IMR-90 (cell line): ENCODE measurements around the gene KRT73. TPM values are rescaled to one million over a fixed set of nuclear protein-coding genes. Genes with fewer than 3 reads are reported as not detected.

Experiments used
- ATAC-seq: fragments of 200-7000 bp; cut with Tn5 transposase; 2 replicates; pipeline ENCODE4 v1.9.1; 2020; ENCODE audit warnings: low read depth, mild to moderate bottlenecking, moderate library complexity
- BruUV-seq: library from RNA; stranded (reverse); fragments of 400-500 nt; replicated peaks from 2 replicates; lab custom pipeline; 2021; lab: Mats Ljungman, UMichigan
- CTCF ChIA-PET: fragments of 300-600 bp; formaldehyde crosslinking; extraction: SDS; loops from one replicate; lab custom pipeline; 2021; ENCODE audit warnings: antibody characterized with exemption; lab: Yijun Ruan, JAX
- POLR2A ChIA-PET: fragments of 300-600 bp; sonication (Branson Sonifier 250); formaldehyde crosslinking; loops from one replicate; lab custom pipeline; 2022; ENCODE audit warnings: antibody characterized with exemption; ENCODE audit not compliant: unreplicated experiment; lab: Charles Lee
- DNase-seq: peaks from one replicate; pipeline ENCODE4 v3.0.0; 2013
- H2AFZ ChIP-seq: replicated peaks from 2 replicates; pipeline ENCODE3; 2013; ENCODE audit warnings: low read length, mild to moderate bottlenecking; ENCODE audit not compliant: poor library complexity
- H2AK5ac ChIP-seq: 2 replicates; pipeline ENCODE4 v1.6.1; 2013; ENCODE audit warnings: low read depth, low read length, inconsistent platforms
- H2AK9ac ChIP-seq: replicated peaks from 2 replicates; pipeline ENCODE3; 2013; ENCODE audit warnings: mild to moderate bottlenecking, low read depth, low read length, moderate library complexity; ENCODE audit not compliant: poor library complexity
- H2BK120ac ChIP-seq: 2 replicates; pipeline ENCODE4 v1.6.1; 2013; ENCODE audit warnings: low read depth, low read length, inconsistent platforms
- H2BK15ac ChIP-seq: 3 replicates; pipeline ENCODE4 v1.6.1; 2013; ENCODE audit warnings: low read depth, low read length, inconsistent platforms
- H2BK20ac ChIP-seq: 2 replicates; pipeline ENCODE4 v1.6.1; 2013; ENCODE audit warnings: low read depth, mild to moderate bottlenecking, inconsistent platforms, low read length, moderate library complexity
- H2BK5ac ChIP-seq: 2 replicates; pipeline ENCODE4 v1.6.1; 2013; ENCODE audit warnings: mild to moderate bottlenecking, low read depth, low read length, inconsistent platforms; ENCODE audit not compliant: poor library complexity, severe bottlenecking
- H3K14ac ChIP-seq: replicated peaks from 2 replicates; pipeline ENCODE4 v1.6.1; 2013; ENCODE audit warnings: low read depth, low read length, inconsistent platforms
- H3K18ac ChIP-seq: 2 replicates; pipeline ENCODE4 v1.6.1; 2013; ENCODE audit warnings: low read depth, low read length, control low read depth
- H3K23ac ChIP-seq: 2 replicates; pipeline ENCODE4 v1.6.1; 2013; ENCODE audit warnings: low read depth, low read length, inconsistent platforms
- H3K27ac ChIP-seq: 2 replicates; pipeline ENCODE4 v1.5.1; 2013; ENCODE audit warnings: mild to moderate bottlenecking, control low read depth, low read length; ENCODE audit not compliant: insufficient read depth
- H3K27me3 ChIP-seq: 2 replicates; pipeline ENCODE4 v1.6.1; 2013; ENCODE audit warnings: low read length; ENCODE audit not compliant: control insufficient read depth, insufficient read depth
- H3K36me3 ChIP-seq: 2 replicates; pipeline ENCODE4 v1.6.1; 2013; ENCODE audit warnings: low read length, mixed read lengths; ENCODE audit not compliant: control insufficient read depth, insufficient read depth
- H3K4ac ChIP-seq: 2 replicates; pipeline ENCODE4 v1.6.1; 2013; ENCODE audit warnings: low read depth, low read length, inconsistent platforms
- H3K4me1 ChIP-seq: 2 replicates; pipeline ENCODE4 v1.6.1; 2013; ENCODE audit warnings: low read length, mixed read lengths; ENCODE audit not compliant: control insufficient read depth, insufficient read depth
- H3K4me2 ChIP-seq: 2 replicates; pipeline ENCODE4 v1.6.1; 2013; ENCODE audit warnings: low read depth, mild to moderate bottlenecking, control low read depth, low read length, moderate library complexity
- H3K4me3 ChIP-seq: 2 replicates; pipeline ENCODE4 v1.5.1; 2013; ENCODE audit warnings: low read depth, mild to moderate bottlenecking, control low read depth, low read length, moderate library complexity; ENCODE audit not compliant: insufficient read depth
- H3K56ac ChIP-seq: 2 replicates; pipeline ENCODE4 v1.6.1; 2013; ENCODE audit warnings: low read length, inconsistent platforms; ENCODE audit not compliant: insufficient read depth; ENCODE audit errors: extremely low read depth
- H3K79me1 ChIP-seq, 2 experiments: 2 replicates each; pipeline ENCODE4 v1.6.1; 2013; ENCODE audit warnings: low read length in 2 of 2, inconsistent platforms in 1 of 2, low read depth in 1 of 2
- H3K9ac ChIP-seq: 2 replicates; pipeline ENCODE4 v1.6.1; 2013; ENCODE audit warnings: low read depth, low read length, control low read depth
- H3K9me1 ChIP-seq: 2 replicates; pipeline ENCODE4 v1.6.1; 2013; ENCODE audit warnings: low read length, inconsistent platforms; ENCODE audit not compliant: insufficient read depth
- H3K9me3 ChIP-seq: 2 replicates; pipeline ENCODE4 v1.6.1; 2013; ENCODE audit warnings: low read length; ENCODE audit not compliant: control insufficient read depth, insufficient read depth
- H4K20me1 ChIP-seq: 2 replicates; pipeline ENCODE4 v1.6.1; 2013; ENCODE audit warnings: low read length, inconsistent platforms; ENCODE audit not compliant: insufficient read depth
- H4K5ac ChIP-seq: 2 replicates; pipeline ENCODE4 v1.6.1; 2013; ENCODE audit warnings: mild to moderate bottlenecking, low read depth, low read length, control low read depth
- H4K8ac ChIP-seq, 2 experiments: 2 replicates each; pipeline ENCODE4 v1.6.1; 2013; ENCODE audit warnings: low read depth in 2 of 2, low read length in 2 of 2, control low read depth in 1 of 2, inconsistent platforms in 1 of 2
- H4K91ac ChIP-seq: 2 replicates; pipeline ENCODE4 v1.6.1; 2013; ENCODE audit warnings: low read depth, low read length, inconsistent platforms; ENCODE audit not compliant: insufficient read depth
- BHLHE40 ChIP-seq: fragments of 150-350 bp; IDR thresholded peaks from 2 replicates; pipeline ENCODE4 v1.6.1; 2016; ENCODE audit warnings: mild to moderate bottlenecking, low read depth, low read length
- CHD1 ChIP-seq: IDR thresholded peaks from 2 replicates; pipeline ENCODE4 v1.6.1; 2012; ENCODE audit warnings: low read depth, low read length, improper control_type of control experiment
- MAFK ChIP-seq: IDR thresholded peaks from 2 replicates; pipeline ENCODE4 v1.6.1; 2012; ENCODE audit warnings: low read depth, low read length, improper control_type of control experiment
- MAZ ChIP-seq: IDR thresholded peaks from 2 replicates; pipeline ENCODE4 v1.6.1; 2012; ENCODE audit warnings: low read depth, mild to moderate bottlenecking, low read length, improper control_type of control experiment, moderate library complexity, borderline replicate concordance
- MXI1 ChIP-seq: IDR thresholded peaks from 2 replicates; pipeline ENCODE4 v1.6.1; 2012; ENCODE audit warnings: low read depth, mild to moderate bottlenecking, low read length, moderate library complexity, borderline replicate concordance
- NFE2L2 ChIP-seq: fragments of 150-350 bp; IDR thresholded peaks from 2 replicates; pipeline ENCODE4 v1.6.1; 2016; ENCODE audit warnings: low read depth, mild to moderate bottlenecking, low read length
- RFX5 ChIP-seq: IDR thresholded peaks from 2 replicates; pipeline ENCODE4 v1.8.0; 2012; ENCODE audit warnings: low read depth, mild to moderate bottlenecking, low read length, moderate library complexity
- WGBS, 2 experiments: methylation state at CpG; one replicate each; pipeline versions ENCODE4 v1.1.5 to v1.1.7; 2013; ENCODE audit warnings: missing lambda C conversion rate in 2 of 2; ENCODE audit not compliant: insufficient read length in 1 of 2; ENCODE audit errors: extremely low coverage in 2 of 2; 5-methylcytosine and 5-hydroxymethylcytosine counted together
- dilution Hi-C: fragments of 300-500 bp; cut with HindIII; formaldehyde crosslinking; loops from one replicate; pipeline ENCODE4 v1.14.3; 2018; ENCODE audit warnings: low sequenced_read_pairs; ENCODE audit not compliant: unreplicated experiment
- in situ Hi-C: fragments of 300-500 bp; cut with MboI; formaldehyde crosslinking; loops from 3 replicates; pipeline ENCODE4 v1.14.3; 2019; ENCODE audit warnings: low sequenced_read_pairs, inconsistent platforms, mixed read lengths
- intact Hi-C: fragments of 100-400 bp; cut with micrococcal nuclease; formaldehyde crosslinking; loops from 2 replicates; pipeline ENCODE4 v1.10.0; 2022
- polyA plus RNA-seq, 3 experiments: library from polyadenylated mRNA; depleted of rRNA; stranded (reverse); fragments of >200 nt; gene quantifications; 2 replicates each; pipeline ENCODE4 v1.2.3, GENCODE V29; 2012; ENCODE audit warnings: low replicate concordance in 1 of 3
- total RNA-seq: library from RNA; depleted of rRNA; stranded (reverse); fragments of >200 nt; gene quantifications from 2 replicates; pipeline ENCODE4 v1.2.3, GENCODE V29; 2012

The KRT73 gene
- total and polyA plus RNA-seq, 2 of the 4 experiments (the other 2 are of a cell fraction) = not detected

- dilution Hi-C loops (no loop called here), in situ Hi-C loops (no loop called here), intact Hi-C loops (no loop called here)
- no peak overlapping the region for H2BK120ac ChIP-seq
- H3K4me1 ChIP-seq = no peaks in the 10 kb centered on the region
- H2AK9ac ChIP-seq = no peak overlapping the region
- H3K27me3 ChIP-seq = peaks cover 37% of the 10 kb centered on the region
- no peak overlapping the region for H2BK5ac ChIP-seq
- POLR2A ChIA-PET = no interaction called here
- H3K23ac ChIP-seq = no peak overlapping the region
- no peaks in the 10 kb centered on the region for H3K9me1 ChIP-seq
- H2BK15ac ChIP-seq = no peak overlapping the region
- H2AFZ ChIP-seq = no peak overlapping the region
- no peak for TF ChIP-seq BHLHE40
- TF ChIP-seq NFE2L2 = no peak
- no peak for TF ChIP-seq CHD1
- no peak for TF ChIP-seq MAFK
- TF ChIP-seq RFX5 = no peak
- TF ChIP-seq MXI1 = no peak
- TF ChIP-seq MAZ = no peak
- no peak overlapping the region for H3K56ac ChIP-seq
- H4K20me1 ChIP-seq = no peaks in the 10 kb centered on the region
- no peak overlapping the region for H4K5ac ChIP-seq
- H3K27ac ChIP-seq = no peak overlapping the region
- CTCF ChIA-PET = no interaction called here
- no peak overlapping the region for H3K9ac ChIP-seq
- no peaks in the 10 kb centered on the region for H3K79me1 ChIP-seq
- no peak overlapping the region for H3K4me2 ChIP-seq
- DNase-seq (no peak), ATAC-seq (no peak)
- H3K18ac ChIP-seq = no peak overlapping the region
- H4K8ac ChIP-seq = no peak overlapping the region
- BruUV-seq = no TSS peak
- H3K14ac ChIP-seq = no peak overlapping the region
- no peaks in the 10 kb centered on the region for H3K36me3 ChIP-seq
- H4K91ac ChIP-seq = no peak overlapping the region
- H3K4ac ChIP-seq = no peak overlapping the region
- no peaks in the 10 kb centered on the region for H3K9me3 ChIP-seq
- no peak overlapping the region for H3K4me3 ChIP-seq
- H2BK20ac ChIP-seq = no peak overlapping the region
- H2AK5ac ChIP-seq = no peak overlapping the region
- no CpG with 5 or more reads among the region's 2 CpGs for WGBS, 2 experiments
These were observed 18.3 kb downstream of the KRT73 start for GRCh38 chr12:52600071-52600470.
